ENCODE measurements around the gene PWWP2B.

The PWWP2B gene

DNA sequence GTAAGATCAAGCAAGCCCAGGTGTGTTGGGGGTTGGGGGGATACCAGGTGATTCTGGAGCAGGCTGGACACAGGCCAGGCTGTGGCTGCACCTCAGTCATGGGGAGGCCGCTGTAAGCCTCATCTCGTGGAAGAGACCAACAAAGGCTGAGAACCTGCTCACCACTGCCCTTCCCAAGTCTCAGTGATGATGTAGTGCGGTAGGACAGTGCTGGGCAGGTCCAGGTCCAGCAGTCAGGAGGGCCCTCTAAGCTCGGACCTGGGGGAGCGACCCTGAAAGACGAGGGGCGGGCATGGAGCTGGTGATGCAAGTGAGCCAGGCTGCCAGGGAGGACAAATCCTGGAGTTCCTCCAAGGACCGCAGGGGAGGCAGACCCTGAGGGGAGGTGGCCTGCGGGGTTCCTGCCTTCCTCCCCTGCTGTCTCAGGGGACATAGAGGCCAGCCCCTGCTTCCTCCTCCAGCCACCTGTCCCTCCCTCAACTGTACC lies 3.3 kb upstream of the PWWP2B start:
- H3K27ac ChIP-seq = no peak overlapping the region
- no peaks in the 10 kb centered on the region for H3K36me3 ChIP-seq
- TF ChIP-seq, protein P1, sequence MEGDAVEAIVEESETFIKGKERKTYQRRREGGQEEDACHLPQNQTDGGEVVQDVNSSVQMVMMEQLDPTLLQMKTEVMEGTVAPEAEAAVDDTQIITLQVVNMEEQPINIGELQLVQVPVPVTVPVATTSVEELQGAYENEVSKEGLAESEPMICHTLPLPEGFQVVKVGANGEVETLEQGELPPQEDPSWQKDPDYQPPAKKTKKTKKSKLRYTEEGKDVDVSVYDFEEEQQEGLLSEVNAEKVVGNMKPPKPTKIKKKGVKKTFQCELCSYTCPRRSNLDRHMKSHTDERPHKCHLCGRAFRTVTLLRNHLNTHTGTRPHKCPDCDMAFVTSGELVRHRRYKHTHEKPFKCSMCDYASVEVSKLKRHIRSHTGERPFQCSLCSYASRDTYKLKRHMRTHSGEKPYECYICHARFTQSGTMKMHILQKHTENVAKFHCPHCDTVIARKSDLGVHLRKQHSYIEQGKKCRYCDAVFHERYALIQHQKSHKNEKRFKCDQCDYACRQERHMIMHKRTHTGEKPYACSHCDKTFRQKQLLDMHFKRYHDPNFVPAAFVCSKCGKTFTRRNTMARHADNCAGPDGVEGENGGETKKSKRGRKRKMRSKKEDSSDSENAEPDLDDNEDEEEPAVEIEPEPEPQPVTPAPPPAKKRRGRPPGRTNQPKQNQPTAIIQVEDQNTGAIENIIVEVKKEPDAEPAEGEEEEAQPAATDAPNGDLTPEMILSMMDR (IDR thresholded peaks at IDR 0.05) = no peak
- peaks cover 42% of the 10 kb centered on the region for H3K27me3 ChIP-seq
- no peaks in the 10 kb centered on the region for H3K9me3 ChIP-seq
- H3K4me3 ChIP-seq (ENCODE audit: low read depth in 1 of 2, low read length in 1 of 2) = no peak overlapping the region
- H3K4me1 ChIP-seq (ENCODE audit: control insufficient read depth in 1 of 2, insufficient read depth in 1 of 2, low read depth in 1 of 2, low read length in 1 of 2) = peaks cover 16 to 34% of the 10 kb centered on the region in 2 experiments

DNA sequence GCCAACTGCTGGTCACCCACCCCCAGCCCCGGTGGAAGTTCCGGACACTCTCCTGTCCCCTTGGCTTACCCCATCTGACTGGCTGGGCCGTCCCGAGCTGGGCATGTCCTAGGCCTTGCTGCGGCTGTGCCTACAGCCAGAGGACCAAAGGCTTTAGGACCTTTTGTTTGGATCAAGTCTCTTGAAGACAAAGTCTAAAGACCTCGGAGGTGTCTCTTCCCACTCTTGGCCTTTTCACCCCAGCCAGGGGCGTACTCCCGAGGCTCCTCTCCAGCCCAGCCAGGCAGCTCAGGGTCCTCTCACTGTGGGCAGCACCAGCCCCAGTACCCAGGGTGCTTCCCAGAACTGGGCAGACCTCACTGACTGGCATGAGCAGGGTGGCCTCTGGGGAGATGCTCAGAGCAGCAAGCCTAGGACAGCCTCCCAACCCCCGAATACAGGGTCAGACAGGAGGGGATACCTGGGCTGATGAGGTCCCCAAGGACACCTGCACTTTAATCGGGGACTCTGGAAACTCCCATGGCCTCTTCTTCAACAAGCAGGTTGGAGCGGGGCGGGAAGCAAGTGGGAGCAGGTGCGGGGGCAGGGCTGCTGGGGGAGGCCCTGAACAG lies 2.7 kb upstream of the PWWP2B start:
- peaks cover 16 to 37% of the 10 kb centered on the region in 2 experiments for H3K4me1 ChIP-seq (ENCODE audit: control insufficient read depth in 1 of 2, insufficient read depth in 1 of 2, low read depth in 1 of 2, low read length in 1 of 2)
- H3K9me3 ChIP-seq = no peaks in the 10 kb centered on the region
- no peaks in the 10 kb centered on the region for H3K36me3 ChIP-seq
- H3K27me3 ChIP-seq = peaks cover 36% of the 10 kb centered on the region
- TF ChIP-seq, protein P1 (IDR thresholded peaks at IDR 0.05) = no peak
- H3K27ac ChIP-seq = no peak overlapping the region
- H3K4me3 ChIP-seq (ENCODE audit: low read depth in 1 of 2, low read length in 1 of 2) = no peak overlapping the region

- TF ChIP-seq, protein P1 (IDR thresholded peaks at IDR 0.05) = no peak
- no peak overlapping the region for H3K4me3 ChIP-seq (ENCODE audit: low read depth in 1 of 2, low read length in 1 of 2)
- H3K4me1 ChIP-seq (ENCODE audit: control insufficient read depth in 1 of 2, insufficient read depth in 1 of 2, low read depth in 1 of 2, low read length in 1 of 2) = peaks cover 22 to 45% of the 10 kb centered on the region in 2 experiments
- H3K27ac ChIP-seq = peak overlapping the region; percentile 69
- no peaks in the 10 kb centered on the region for H3K9me3 ChIP-seq
- peaks cover 28% of the 10 kb centered on the region for H3K27me3 ChIP-seq
- H3K36me3 ChIP-seq = no peaks in the 10 kb centered on the region
Observed at GRCh38 chr10:132394936-132395703, 1.9 kb upstream of the PWWP2B start.

GRCh38 chr10:132395704-132396493 lies 1.1 kb upstream of the PWWP2B start:
- peaks cover 20% of the 10 kb centered on the region for H3K27me3 ChIP-seq
- H3K4me3 ChIP-seq (ENCODE audit: low read depth in 1 of 2, low read length in 1 of 2) = peak overlapping the region; percentile 52 to 61
- no peaks in the 10 kb centered on the region for H3K9me3 ChIP-seq
- H3K27ac ChIP-seq = peak overlapping the region; percentile 69
- TF ChIP-seq, protein P1 (IDR thresholded peaks at IDR 0.05) = no peak
- H3K36me3 ChIP-seq = no peaks in the 10 kb centered on the region
- peaks cover 30 to 53% of the 10 kb centered on the region in 2 experiments for H3K4me1 ChIP-seq (ENCODE audit: control insufficient read depth in 1 of 2, insufficient read depth in 1 of 2, low read depth in 1 of 2, low read length in 1 of 2)

- H3K9me3 ChIP-seq = no peaks in the 10 kb centered on the region
- H3K4me3 ChIP-seq (ENCODE audit: low read depth in 1 of 2, low read length in 1 of 2) = peak overlapping the region; percentile 52 to 61
- H3K4me1 ChIP-seq (ENCODE audit: control insufficient read depth in 1 of 2, insufficient read depth in 1 of 2, low read depth in 1 of 2, low read length in 1 of 2) = peaks cover 37 to 60% of the 10 kb centered on the region in 2 experiments
- no peaks in the 10 kb centered on the region for H3K36me3 ChIP-seq
- TF ChIP-seq, protein P1 (IDR thresholded peaks at IDR 0.05) = peak; percentile 73
- H3K27ac ChIP-seq = peak overlapping the region; percentile 69
- peaks cover 20% of the 10 kb centered on the region for H3K27me3 ChIP-seq
Observed at GRCh38 chr10:132396494-132397035, 435 bp upstream of the PWWP2B start.

Data from neutrophil (primary cell).